Measurements from ENCODE around the gene GAS1.

The GAS1 gene

DNA sequence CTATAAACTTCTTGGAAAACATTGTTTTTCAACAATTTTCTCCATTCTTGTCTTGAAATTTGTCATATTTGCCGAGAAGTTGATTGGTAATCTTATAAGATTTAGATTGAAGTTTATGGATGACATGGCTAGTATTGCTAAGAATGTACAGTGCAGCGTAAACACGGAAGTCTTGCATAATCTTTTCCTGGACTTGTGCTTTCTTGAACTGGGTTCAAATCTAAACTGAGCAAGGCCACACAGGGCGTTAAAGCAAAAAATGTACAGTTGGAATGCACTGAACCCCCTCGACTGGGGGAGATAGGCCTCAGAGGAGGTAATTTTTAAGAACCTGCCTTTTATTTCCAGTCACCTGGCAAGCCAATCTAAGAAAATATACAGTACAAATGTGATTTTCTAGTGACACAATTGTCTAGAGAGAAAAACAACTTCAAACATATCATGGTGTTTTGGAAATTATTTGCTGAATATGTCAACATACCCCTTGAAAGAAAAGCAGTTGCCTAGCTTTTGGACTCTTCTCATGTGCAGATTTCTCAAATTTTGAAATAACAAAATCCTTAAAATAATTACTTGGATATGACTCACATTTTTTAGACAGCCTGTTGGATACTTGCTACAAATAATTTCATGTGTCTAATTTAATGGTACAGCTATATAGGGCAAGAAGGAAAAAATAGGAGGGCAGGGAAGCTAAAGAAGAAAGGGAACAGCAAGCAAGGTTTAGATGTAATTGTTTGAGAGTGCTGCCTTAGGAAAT is 18.5 kb upstream of the GAS1 start:
- H3K4me3 ChIP-seq (ENCODE audit: low read depth, low read length), result no peak overlapping the region

DNA sequence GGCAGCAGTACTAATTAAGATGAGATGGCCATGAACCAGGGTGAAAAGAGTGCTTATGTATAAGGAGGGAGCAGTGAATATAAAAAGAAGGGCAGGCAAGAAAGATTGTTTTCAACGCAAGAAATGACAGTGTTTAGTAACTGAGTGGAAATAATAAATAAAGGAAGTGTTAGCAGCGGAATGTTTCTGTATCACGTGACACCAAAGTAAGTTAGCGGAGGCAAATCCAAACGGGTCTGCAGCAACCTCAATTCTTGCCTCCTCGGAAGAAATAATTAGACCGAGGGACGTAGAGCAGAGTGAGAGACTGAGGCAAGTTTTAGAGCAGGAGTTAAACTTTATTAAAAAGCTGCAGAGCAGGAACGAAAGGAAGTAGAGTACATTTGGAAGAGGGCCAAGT is 15.4 kb upstream of the GAS1 start:
- no peak overlapping the region for H3K4me3 ChIP-seq (ENCODE audit: low read depth, low read length)

More for the DNA sequence above, 18.5 kb upstream of the GAS1 start:
- TF ChIP-seq, protein P1, sequence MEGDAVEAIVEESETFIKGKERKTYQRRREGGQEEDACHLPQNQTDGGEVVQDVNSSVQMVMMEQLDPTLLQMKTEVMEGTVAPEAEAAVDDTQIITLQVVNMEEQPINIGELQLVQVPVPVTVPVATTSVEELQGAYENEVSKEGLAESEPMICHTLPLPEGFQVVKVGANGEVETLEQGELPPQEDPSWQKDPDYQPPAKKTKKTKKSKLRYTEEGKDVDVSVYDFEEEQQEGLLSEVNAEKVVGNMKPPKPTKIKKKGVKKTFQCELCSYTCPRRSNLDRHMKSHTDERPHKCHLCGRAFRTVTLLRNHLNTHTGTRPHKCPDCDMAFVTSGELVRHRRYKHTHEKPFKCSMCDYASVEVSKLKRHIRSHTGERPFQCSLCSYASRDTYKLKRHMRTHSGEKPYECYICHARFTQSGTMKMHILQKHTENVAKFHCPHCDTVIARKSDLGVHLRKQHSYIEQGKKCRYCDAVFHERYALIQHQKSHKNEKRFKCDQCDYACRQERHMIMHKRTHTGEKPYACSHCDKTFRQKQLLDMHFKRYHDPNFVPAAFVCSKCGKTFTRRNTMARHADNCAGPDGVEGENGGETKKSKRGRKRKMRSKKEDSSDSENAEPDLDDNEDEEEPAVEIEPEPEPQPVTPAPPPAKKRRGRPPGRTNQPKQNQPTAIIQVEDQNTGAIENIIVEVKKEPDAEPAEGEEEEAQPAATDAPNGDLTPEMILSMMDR (IDR thresholded peaks at IDR 0.05; ENCODE audit: borderline replicate concordance, insufficient read depth, low read depth, low read length), result no peak

DNA sequence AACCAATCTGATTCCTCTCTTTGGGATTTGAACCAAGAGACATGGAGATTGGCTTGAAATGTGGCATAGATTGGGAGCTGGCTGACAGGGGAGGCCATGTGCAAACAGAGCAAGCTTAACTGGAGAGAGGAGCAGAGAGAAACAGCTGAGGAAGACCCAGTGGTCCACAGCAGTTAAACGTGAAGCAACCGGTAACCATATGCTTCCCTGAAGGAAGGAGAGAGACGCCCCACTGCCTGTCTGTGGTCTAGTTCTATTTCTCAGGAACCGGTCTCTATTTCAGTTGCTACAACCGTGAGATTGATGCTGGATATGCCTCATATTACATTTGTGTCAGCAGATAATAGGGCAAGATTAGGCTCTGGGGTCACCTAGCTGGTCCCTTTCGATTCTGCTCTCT is 13.6 kb upstream of the GAS1 start:
- H3K4me3 ChIP-seq (ENCODE audit: low read depth, low read length), result no peak overlapping the region
- TF ChIP-seq, protein P1 (IDR thresholded peaks at IDR 0.05; ENCODE audit: borderline replicate concordance, insufficient read depth, low read depth, low read length), result no peak

More for the DNA sequence above, 15.4 kb upstream of the GAS1 start:
- TF ChIP-seq, protein P1 (IDR thresholded peaks at IDR 0.05; ENCODE audit: borderline replicate concordance, insufficient read depth, low read depth, low read length), result no peak

DNA sequence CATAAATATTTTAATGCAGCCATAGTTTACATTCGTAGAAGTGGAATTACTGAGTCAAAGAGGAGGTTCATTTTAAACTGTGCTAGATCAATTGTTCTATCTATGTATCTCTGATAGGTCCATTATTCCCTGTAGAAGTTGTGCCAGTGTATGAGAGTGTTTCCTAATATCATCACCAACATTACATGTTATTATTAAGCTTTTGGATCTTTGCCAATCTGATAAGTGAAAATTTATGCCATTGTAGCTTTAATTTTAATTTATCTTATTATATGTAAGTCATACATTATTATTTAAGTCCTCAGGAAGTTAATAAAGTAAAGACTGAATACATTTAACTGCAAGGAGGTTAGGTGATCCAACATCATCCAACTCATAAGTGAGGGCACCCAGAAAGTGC is 10.9 kb upstream of the GAS1 start:
- no peak overlapping the region for H3K4me3 ChIP-seq (ENCODE audit: low read depth, low read length)
- TF ChIP-seq, protein P1 (IDR thresholded peaks at IDR 0.05; ENCODE audit: borderline replicate concordance, insufficient read depth, low read depth, low read length), result no peak

DNA sequence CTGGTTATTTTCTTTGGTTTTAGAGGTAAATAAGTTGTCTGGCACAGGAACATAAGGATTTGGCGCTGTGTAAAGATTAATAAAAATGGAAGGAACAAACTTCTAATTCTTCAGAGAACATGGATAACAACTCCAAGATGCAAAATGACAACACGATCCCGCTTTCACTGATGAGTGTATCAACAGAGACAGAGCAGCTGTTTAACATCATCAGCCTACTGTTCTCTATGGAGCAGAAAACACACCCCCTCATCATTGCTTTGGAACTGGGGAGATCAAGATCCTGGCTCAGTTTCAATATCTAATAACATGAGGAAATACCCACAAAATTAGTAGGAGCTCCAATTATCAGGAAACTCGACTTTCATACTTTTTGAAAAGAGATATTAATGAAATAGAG is 8.3 kb upstream of the GAS1 start:
- TF ChIP-seq, protein P1 (IDR thresholded peaks at IDR 0.05; ENCODE audit: borderline replicate concordance, insufficient read depth, low read depth, low read length), result no peak
- H3K4me3 ChIP-seq (ENCODE audit: low read depth, low read length), result no peak overlapping the region

DNA sequence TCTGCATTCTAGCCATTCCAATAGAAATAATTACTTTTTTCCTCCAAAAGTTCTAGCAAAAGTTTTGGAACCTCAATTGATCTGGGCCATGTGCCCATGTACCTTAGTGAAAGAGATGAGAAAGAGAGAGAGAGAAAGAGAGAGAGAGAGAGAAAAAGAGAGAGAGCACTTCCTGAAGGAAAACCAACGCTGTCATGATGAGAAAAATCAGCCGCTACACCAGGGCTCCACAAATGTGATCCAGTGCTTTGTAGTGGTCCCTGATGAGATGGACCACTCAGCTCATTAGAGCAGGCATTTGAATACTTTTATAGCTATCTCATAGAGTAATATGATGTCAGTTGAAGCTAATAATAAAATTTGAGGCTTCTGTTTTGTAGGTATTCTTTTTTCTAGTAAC is 7.7 kb upstream of the GAS1 start:
- TF ChIP-seq, protein P1 (IDR thresholded peaks at IDR 0.05; ENCODE audit: borderline replicate concordance, insufficient read depth, low read depth, low read length), result no peak
- no peak overlapping the region for H3K4me3 ChIP-seq (ENCODE audit: low read depth, low read length)

DNA sequence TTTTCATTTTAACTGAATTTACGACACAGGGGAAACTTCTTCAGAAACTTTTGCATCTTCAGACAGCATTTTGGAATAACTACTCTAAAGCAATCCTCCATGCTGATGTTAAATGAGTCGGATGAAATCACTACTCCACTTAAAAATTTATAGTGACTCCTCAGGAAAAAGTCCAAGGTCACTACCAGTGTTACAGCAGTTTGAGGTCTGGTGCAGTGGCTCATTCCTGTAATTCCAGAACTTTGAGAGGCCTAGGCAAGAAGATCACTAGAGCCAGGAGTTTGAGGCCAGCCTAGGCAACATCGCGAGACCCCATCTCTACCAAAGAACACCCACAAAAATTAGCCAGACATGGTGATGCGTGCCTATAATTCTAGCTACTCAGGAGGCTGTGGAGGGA is 5.9 kb upstream of the GAS1 start:
- TF ChIP-seq, protein P1 (IDR thresholded peaks at IDR 0.05; ENCODE audit: borderline replicate concordance, insufficient read depth, low read depth, low read length), result no peak
- no peak overlapping the region for H3K4me3 ChIP-seq (ENCODE audit: low read depth, low read length)

All from GM12875 (cell line).